Testis (tissue), 3 donors: ENCODE measurements around the gene WDFY2. TPM values are rescaled to one million over a fixed set of nuclear protein-coding genes. Genes with fewer than 3 reads are reported as not detected.

Experiments used
- DNase-seq: peaks from one replicate; pipeline ENCODE4 v3.0.0-alpha.2; 2019
- H3K27ac ChIP-seq, 2 donors: fragments of 200-600 bp; sonication (generic); one replicate each; pipeline ENCODE4 v1.5.1; 2019
- H3K27me3 ChIP-seq: fragments of 200-600 bp; sonication (generic); one replicate; pipeline ENCODE4 v1.5.1; 2019
- H3K36me3 ChIP-seq: fragments of 200-600 bp; sonication (generic); one replicate; pipeline ENCODE4 v1.5.1; 2017; ENCODE audit warnings: low read depth; ENCODE audit errors: missing control alignments
- H3K4me1 ChIP-seq: fragments of 200-600 bp; sonication (generic); one replicate; pipeline ENCODE4 v1.5.1; 2019
- H3K4me3 ChIP-seq, 2 donors: fragments of 200-600 bp; sonication (generic); one replicate each; pipeline ENCODE4 v1.5.1; 2017 to 2019
- H3K9me3 ChIP-seq: fragments of 200-600 bp; sonication (generic); one replicate; pipeline ENCODE4 v1.5.1; 2017
- CTCF ChIP-seq, 3 experiments: fragments of 450-650 bp in 2 of 3; fragments of 200-600 bp in 1 of 3; sonication (generic) in 1 of 3; IDR thresholded peaks; one replicate each; pipeline ENCODE4 v1.5.1; 2016 to 2019; ENCODE audit warnings: antibody characterized with exemption in 3 of 3, mild to moderate bottlenecking in 2 of 3, moderate library complexity in 1 of 3
- POLR2A ChIP-seq: fragments of 450-650 bp; IDR thresholded peaks from one replicate; pipeline ENCODE4 v1.6.1; 2017; ENCODE audit warnings: antibody characterized with exemption, mild to moderate bottlenecking, moderate library complexity
- WGBS, 2 donors: methylation state at CpG; one replicate each; pipeline ENCODE4 v1.1.5; 2018; 5-methylcytosine and 5-hydroxymethylcytosine counted together
- intact Hi-C: fragments of 100-400 bp; cut with DNase I; formaldehyde crosslinking; loops from one replicate; pipeline ENCODE4 v1.15.1; 2023; ENCODE audit warnings: low total_unique reads
- polyA plus RNA-seq: library from polyadenylated mRNA; stranded (reverse); fragments of 350-450 nt; fragmentation: Illumina TruSeq; extraction: RNeasy Lipid Tissue Mini Kit (QIAGEN cat#74804); gene quantifications from one replicate; pipeline ENCODE4 v1.2.3, GENCODE V29; 2014; ENCODE audit warnings: low read depth, low replicate concordance; ENCODE audit not compliant: insufficient read depth
- total RNA-seq, 2 donors: library from RNA; depleted of rRNA; stranded (reverse); fragments of >200 nt; gene quantifications; one replicate each; pipeline ENCODE4 v1.2.3, GENCODE V29; 2016

Gene WDFY2
- total and polyA plus RNA-seq, 3 donors from 2014 or later, result 17.1 to 45.8 (median 36.1) TPM

GRCh38 chr13:51549593-51549992 lies 34.7 kb upstream of the WDFY2 start:
- no peak for DNase-seq
- no peaks in the 10 kb centered on the region for H3K9me3 ChIP-seq
- no peak overlapping the region for H3K27ac ChIP-seq
- H3K36me3 ChIP-seq, result no peaks in the 10 kb centered on the region
- no peaks in the 10 kb centered on the region for H3K27me3 ChIP-seq
- 82 to 87% methylated on average over 2 of the region's 2 CpGs for WGBS, 2 donors
- no peak overlapping the region for H3K4me3 ChIP-seq
- TF ChIP-seq CTCF (IDR thresholded peaks at IDR 0.05) (no peak), POLR2A (no peak)
- intact Hi-C loops, result no loop called here
- H3K4me1 ChIP-seq, result no peaks in the 10 kb centered on the region

DNA sequence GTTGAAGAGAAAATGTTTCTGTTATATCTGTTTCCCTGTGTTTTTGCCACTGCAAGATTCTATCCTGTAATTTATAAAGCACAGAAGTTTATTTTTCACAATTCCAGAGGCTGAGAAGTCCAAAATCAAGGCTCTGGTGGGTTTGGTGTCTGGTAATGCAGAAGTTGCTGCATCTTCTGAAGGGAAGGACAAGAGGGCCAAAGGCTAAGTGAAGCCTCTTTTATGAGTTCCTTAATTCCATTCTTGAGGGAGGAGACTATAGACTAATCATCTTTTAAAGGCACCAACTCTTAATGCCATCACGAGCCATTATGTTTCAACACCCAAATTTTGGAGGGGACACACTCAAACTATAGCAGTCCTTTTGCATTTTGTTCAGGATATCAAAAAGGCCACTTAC lies 34.1 kb upstream of the WDFY2 start:
- no peaks in the 10 kb centered on the region for H3K36me3 ChIP-seq
- H3K27ac ChIP-seq, result no peak overlapping the region
- DNase-seq, result no peak
- H3K9me3 ChIP-seq, result no peaks in the 10 kb centered on the region
- 94 to 95% methylated on average over 1 of the region's 1 CpG for WGBS, 2 donors
- no peak overlapping the region for H3K4me3 ChIP-seq
- intact Hi-C loops, result no loop called here
- H3K4me1 ChIP-seq, result no peaks in the 10 kb centered on the region
- H3K27me3 ChIP-seq, result no peaks in the 10 kb centered on the region
- TF ChIP-seq POLR2A (no peak), CTCF (IDR thresholded peaks at IDR 0.05) (no peak)

DNA sequence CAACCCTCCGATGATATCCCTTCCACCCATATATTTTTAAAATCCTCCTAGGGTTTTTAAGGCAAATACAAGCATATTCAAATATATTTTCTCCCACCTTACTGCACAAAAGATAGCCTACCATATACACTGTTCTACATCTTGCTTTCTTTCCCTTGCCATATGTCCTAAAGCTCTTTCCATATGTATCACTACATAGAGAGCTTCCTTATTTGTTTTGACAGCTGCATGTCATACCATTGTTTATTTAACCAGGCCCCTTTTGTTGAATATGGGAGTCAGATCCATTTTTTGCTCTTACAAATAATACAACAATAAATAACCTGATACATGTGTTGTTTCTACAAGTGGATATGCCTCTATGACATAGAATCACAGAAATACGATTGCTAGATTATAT lies 32.8 kb upstream of the WDFY2 start:
- Histone ChIP-seq H3K4me1 (no peaks in the 10 kb centered on the region), H3K4me3 (no peak overlapping the region), H3K27ac (no peak overlapping the region), H3K27me3 (no peaks in the 10 kb centered on the region), H3K9me3 (no peaks in the 10 kb centered on the region), H3K36me3 (no peaks in the 10 kb centered on the region)
- TF ChIP-seq POLR2A (no peak), CTCF (IDR thresholded peaks at IDR 0.05) (no peak)
- intact Hi-C loops, result no loop called here
- WGBS, 2 donors, result 83 to 97% methylated on average over 2 of the region's 2 CpGs
- DNase-seq, result no peak

GRCh38 chr13:51552027-51552426 lies 32.2 kb upstream of the WDFY2 start:
- H3K36me3 ChIP-seq, result no peaks in the 10 kb centered on the region
- intact Hi-C loops, result no loop called here
- H3K4me1 ChIP-seq, result no peaks in the 10 kb centered on the region
- H3K27me3 ChIP-seq, result no peaks in the 10 kb centered on the region
- H3K27ac ChIP-seq, result no peak overlapping the region
- WGBS, 2 donors, result 74 to 79% methylated on average over 2 of the region's 2 CpGs
- no peaks in the 10 kb centered on the region for H3K9me3 ChIP-seq
- DNase-seq, result no peak
- TF ChIP-seq POLR2A (no peak), CTCF (IDR thresholded peaks at IDR 0.05) (no peak)
- H3K4me3 ChIP-seq, result no peak overlapping the region

DNA sequence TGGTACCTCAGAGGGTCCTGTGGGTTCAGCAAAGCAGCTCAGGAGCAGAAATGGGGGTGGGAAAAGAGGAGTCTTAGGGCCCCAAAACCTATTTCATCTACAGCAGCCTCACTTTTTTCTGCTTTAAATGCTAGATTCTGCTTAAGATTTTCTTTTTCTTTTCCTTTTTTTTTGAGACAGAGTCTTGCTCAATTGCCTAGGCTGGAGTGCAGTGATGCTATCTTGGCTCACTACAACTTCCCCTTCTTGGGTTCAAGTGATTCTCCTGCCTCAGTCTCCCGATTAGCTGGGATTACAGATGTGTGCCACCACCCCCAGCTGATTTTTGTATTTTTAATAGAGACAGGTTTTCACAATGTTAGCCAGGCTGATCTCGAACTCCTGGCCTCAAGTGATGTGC lies 30.7 kb upstream of the WDFY2 start:
- WGBS, 2 donors, result 91 to 92% methylated on average over 2 of the region's 2 CpGs
- Histone ChIP-seq H3K4me3 (no peak overlapping the region), H3K27ac (no peak overlapping the region), H3K4me1 (no peaks in the 10 kb centered on the region), H3K36me3 (no peaks in the 10 kb centered on the region), H3K9me3 (no peaks in the 10 kb centered on the region), H3K27me3 (no peaks in the 10 kb centered on the region)
- DNase-seq, result no peak
- intact Hi-C loops, result no loop called here
- TF ChIP-seq POLR2A (no peak), CTCF (IDR thresholded peaks at IDR 0.05) (no peak)
